Mucosa of rectum (tissue), 2 donors: ENCODE data around the gene KLC1.
A peak's percentile ranks its signal among the peaks of the same experiment; 100 is the strongest.

ENCODE experiments used
- H3K27ac ChIP-seq, 2 donors: one replicate each; pipeline ENCODE4 v1.7.0; 2013; ENCODE audit warnings: inconsistent platforms in 2 of 2, low read depth in 2 of 2, low read length in 2 of 2
- H3K27me3 ChIP-seq, 2 donors: one replicate each; pipeline ENCODE4 v1.7.0; 2013; ENCODE audit warnings: low read length in 2 of 2; ENCODE audit not compliant: control insufficient read depth in 2 of 2, insufficient read depth in 2 of 2
- H3K36me3 ChIP-seq, 2 donors: one replicate each; pipeline ENCODE4 v1.7.0; 2013; ENCODE audit warnings: low read length in 2 of 2; ENCODE audit not compliant: control insufficient read depth in 2 of 2, insufficient read depth in 2 of 2
- H3K4me1 ChIP-seq, 2 donors: one replicate each; pipeline ENCODE4 v1.7.0; 2013; ENCODE audit warnings: low read length in 2 of 2, mild to moderate bottlenecking in 1 of 2; ENCODE audit not compliant: control insufficient read depth in 2 of 2, insufficient read depth in 2 of 2
- H3K4me3 ChIP-seq, 2 donors: one replicate each; pipeline ENCODE4 v1.7.0; 2013; ENCODE audit warnings: low read length in 2 of 2
- H3K9ac ChIP-seq, 2 donors: one replicate each; pipeline ENCODE4 v1.7.0; 2013; ENCODE audit warnings: low read length in 2 of 2, low read depth in 1 of 2, mild to moderate bottlenecking in 1 of 2
- H3K9me3 ChIP-seq, 2 donors: one replicate each; pipeline ENCODE4 v1.7.0; 2013; ENCODE audit warnings: low read length in 2 of 2; ENCODE audit not compliant: control insufficient read depth in 2 of 2
- donor health status: healthy.
- donor health status: Normal muscosa, but diverticular disease.

Gene KLC1

GRCh38 chr14:103707329-103708263 lies 78.6 kb downstream of the KLC1 start:
- H3K9me3 ChIP-seq: no peaks in the 10 kb centered on the region
- H3K27ac ChIP-seq: no peak overlapping the region
- peaks cover 22 to 24% of the 10 kb centered on the region in 2 donors for H3K36me3 ChIP-seq
- H3K9ac ChIP-seq: no peak overlapping the region
- no peaks in the 10 kb centered on the region for H3K27me3 ChIP-seq
- H3K4me1 ChIP-seq: peaks cover 22 to 26% of the 10 kb centered on the region in 2 donors
- H3K4me3 ChIP-seq: no peak overlapping the region

GRCh38 chr14:103708750-103709187 lies 79.8 kb downstream of the KLC1 start:
- Histone ChIP-seq H3K4me1 (peaks cover 27 to 38% of the 10 kb centered on the region in 2 donors), H3K9me3 (no peaks in the 10 kb centered on the region), H3K9ac (no peak overlapping the region), H3K36me3 (peaks cover 13 to 15% of the 10 kb centered on the region in 2 donors), H3K27me3 (no peaks in the 10 kb centered on the region), H3K27ac (no peak overlapping the region), H3K4me3 (no peak overlapping the region)

GRCh38 chr14:103709814-103710213 lies 80.8 kb downstream of the KLC1 start:
- H3K4me1 ChIP-seq: peaks cover 33 to 41% of the 10 kb centered on the region in 2 donors
- H3K36me3 ChIP-seq: peaks cover 8 to 11% of the 10 kb centered on the region in 2 donors
- H3K9me3 ChIP-seq: no peaks in the 10 kb centered on the region
- no peaks in the 10 kb centered on the region for H3K27me3 ChIP-seq
- no peak overlapping the region for H3K9ac ChIP-seq
- peak overlapping the region; percentile 86 to 90 for H3K27ac ChIP-seq
- no peak overlapping the region for H3K4me3 ChIP-seq

GRCh38 chr14:103710771-103711377 lies 81.9 kb downstream of the KLC1 start:
- Histone ChIP-seq H3K4me3 (no peak overlapping the region), H3K4me1 (peaks cover 35 to 41% of the 10 kb centered on the region in 2 donors), H3K9ac (peak overlapping the region in 1 of 2 donors; percentile 69), H3K9me3 (no peaks in the 10 kb centered on the region), H3K36me3 (peaks cover 5 to 6% of the 10 kb centered on the region in 2 donors), H3K27ac (peak overlapping the region; percentile 86 to 90), H3K27me3 (no peaks in the 10 kb centered on the region)

GRCh38 chr14:103711516-103712431 lies 82.8 kb downstream of the KLC1 start:
- Histone ChIP-seq H3K27me3 (no peaks in the 10 kb centered on the region), H3K36me3 (peaks cover 3 to 6% of the 10 kb centered on the region in 2 donors), H3K4me1 (peaks cover 38 to 43% of the 10 kb centered on the region in 2 donors), H3K9me3 (no peaks in the 10 kb centered on the region), H3K27ac (peak overlapping the region; percentile 86 to 90), H3K4me3 (peak overlapping the region in 1 of 2 donors; percentile 32), H3K9ac (peak overlapping the region; percentile 56 to 69)

DNA sequence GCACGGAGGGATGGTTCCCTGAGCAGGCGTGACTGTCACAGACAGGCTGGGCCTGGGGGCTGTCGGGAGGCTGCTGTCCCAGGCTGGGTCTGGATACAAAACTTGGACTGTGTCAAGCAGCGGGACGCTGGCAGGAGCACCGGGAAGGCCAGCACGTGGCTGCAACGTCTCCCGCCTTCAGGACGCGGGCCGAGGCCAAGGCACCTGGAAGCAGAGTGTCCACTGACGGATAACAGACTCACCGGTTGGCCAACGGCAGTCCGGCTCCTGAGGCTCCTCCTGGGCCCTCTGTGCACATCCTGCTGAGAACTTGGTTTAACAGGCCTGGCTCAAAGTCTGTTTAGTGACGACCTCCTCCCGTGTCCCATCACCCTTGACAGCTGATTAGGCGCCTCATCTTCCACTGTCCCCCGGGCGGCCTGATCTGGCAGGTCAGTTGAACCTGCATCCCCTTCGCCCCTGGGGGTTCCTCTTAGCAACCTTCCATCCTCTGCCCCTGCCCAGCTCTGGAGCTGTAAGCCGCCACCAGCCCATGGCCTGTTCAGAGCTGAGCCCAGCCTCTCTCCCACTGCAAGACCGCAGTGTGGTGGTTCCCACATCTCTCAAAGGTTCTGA lies 83.7 kb downstream of the KLC1 start:
- H3K9ac ChIP-seq: peak overlapping the region; percentile 56 to 69
- peaks cover 41 to 50% of the 10 kb centered on the region in 2 donors for H3K4me1 ChIP-seq
- H3K9me3 ChIP-seq: no peaks in the 10 kb centered on the region
- peaks cover 2 to 3% of the 10 kb centered on the region in 2 donors for H3K36me3 ChIP-seq
- H3K4me3 ChIP-seq: peak overlapping the region; percentile 20 to 32
- peak overlapping the region; percentile 86 to 90 for H3K27ac ChIP-seq
- no peaks in the 10 kb centered on the region for H3K27me3 ChIP-seq

DNA sequence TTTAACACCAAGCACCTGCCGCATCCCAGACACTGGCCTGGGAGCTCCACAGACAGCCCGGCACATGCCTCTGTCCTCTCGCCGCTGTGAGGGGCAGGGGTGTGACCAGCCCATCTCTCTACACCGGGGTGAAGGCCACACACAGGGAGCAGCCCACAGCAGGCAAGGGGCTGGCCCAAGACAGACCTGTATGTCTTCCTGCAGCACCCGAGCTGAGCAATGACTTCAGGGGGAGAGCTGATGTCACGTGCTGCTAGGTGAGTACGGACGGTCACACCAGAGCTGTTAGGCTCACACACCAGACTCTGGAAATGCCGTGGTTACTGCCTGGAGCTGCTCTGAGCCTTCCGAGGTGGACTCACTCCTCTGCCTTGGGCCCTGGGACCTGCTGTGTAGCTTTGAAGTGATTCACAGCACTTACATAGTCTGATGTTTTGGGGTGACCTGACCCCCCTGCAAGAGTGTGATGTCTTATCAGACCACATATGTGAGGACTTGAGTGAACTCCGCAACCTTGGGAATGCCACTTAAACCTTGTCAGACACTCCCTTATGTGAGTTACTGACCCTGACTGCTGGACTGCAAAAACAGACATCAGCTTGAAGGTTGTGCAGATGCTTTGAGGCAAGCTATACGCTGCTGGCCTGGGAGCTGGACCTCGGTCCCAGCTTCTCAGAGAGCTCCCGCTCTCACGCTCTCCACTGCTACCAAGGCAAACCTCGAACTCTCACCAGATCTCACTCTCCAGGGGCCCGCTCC lies 84.5 kb downstream of the KLC1 start:
- no peak overlapping the region for H3K4me3 ChIP-seq
- no peaks in the 10 kb centered on the region for H3K27me3 ChIP-seq
- H3K36me3 ChIP-seq: peaks cover 0 to 3% of the 10 kb centered on the region in 2 donors
- H3K4me1 ChIP-seq: peaks cover 41 to 50% of the 10 kb centered on the region in 2 donors
- H3K27ac ChIP-seq: peak overlapping the region in 1 of 2 donors; percentile 90
- H3K9ac ChIP-seq: peak overlapping the region in 1 of 2 donors; percentile 2
- no peaks in the 10 kb centered on the region for H3K9me3 ChIP-seq

DNA sequence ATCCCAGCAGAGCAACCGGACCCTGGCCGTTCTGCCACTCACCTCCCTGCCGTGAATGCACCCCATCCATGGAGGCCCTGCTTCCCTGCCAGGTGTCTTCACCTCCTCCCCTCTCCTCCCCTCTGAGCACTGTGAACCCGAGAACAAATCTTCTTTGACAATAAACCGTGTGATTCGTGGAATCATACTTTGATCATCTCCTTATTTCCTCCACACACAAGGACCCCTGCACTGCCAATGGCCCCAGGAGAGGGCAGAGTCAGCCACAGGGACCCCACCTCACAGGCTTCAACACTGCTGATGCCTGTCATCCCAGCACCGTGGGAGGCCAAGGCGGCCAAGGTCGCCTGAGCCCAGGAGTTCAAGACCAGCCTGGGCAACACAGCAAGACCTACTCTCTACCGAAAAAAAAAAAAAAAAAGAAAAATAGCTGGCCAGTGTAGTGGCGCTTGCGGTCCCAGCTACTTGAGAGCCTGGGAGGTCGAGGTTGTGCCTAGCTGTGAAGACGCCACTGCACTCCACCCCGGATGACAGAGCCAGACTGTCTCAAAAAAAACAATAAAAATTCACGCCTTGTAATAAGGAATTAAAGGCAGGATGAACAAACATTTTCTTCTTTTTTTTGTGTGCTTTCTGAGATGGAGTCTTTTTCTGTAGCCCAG lies 85.2 kb downstream of the KLC1 start:
- H3K9ac ChIP-seq: peak overlapping the region; percentile 6 to 65
- H3K4me1 ChIP-seq: peaks cover 43 to 50% of the 10 kb centered on the region in 2 donors
- H3K4me3 ChIP-seq: peak overlapping the region; percentile 61 to 69
- H3K27me3 ChIP-seq: no peaks in the 10 kb centered on the region
- no peaks in the 10 kb centered on the region for H3K9me3 ChIP-seq
- H3K27ac ChIP-seq: no peak overlapping the region
- peaks cover 0 to 3% of the 10 kb centered on the region in 2 donors for H3K36me3 ChIP-seq
